HG02885 (cell line): ENCODE measurements around the gene NAA35.
"Not testable (repeated sequence)": the region's sequence is repeated elsewhere in the genome, so short reads cannot be mapped to it uniquely, and the experiment has no call there.

ENCODE experiments used
- ATAC-seq: cut with Tn5 transposase; IDR thresholded peaks from one replicate; pipeline ENCODE4 v1.9.1; 2021; ENCODE audit warnings: mild to moderate bottlenecking; ENCODE audit not compliant: unreplicated experiment, poor library complexity

NAA35 gene

GRCh38 chr9:85940832-85941621, at the start of gene NAA35:
NAA35 (plus strand) TSS chr9:85941146; CDS start chr9:85942160, 1,014 bp downstream.
- ATAC-seq: peak; percentile 89

GRCh38 chr9:85892401-85892800, 48.5 kb upstream of the NAA35 start:
- ATAC-seq: no peak

GRCh38 chr9:85895685-85896084, 45.3 kb upstream of the NAA35 start:
- peak; percentile 56 for ATAC-seq

- no peak for ATAC-seq
Observed at GRCh38 chr9:85897848-85898247, 43.1 kb upstream of the NAA35 start.

- ATAC-seq: no peak
Observed at GRCh38 chr9:85898332-85898731, 42.6 kb upstream of the NAA35 start.

- ATAC-seq: no peak
Observed at GRCh38 chr9:85899388-85899787, 41.6 kb upstream of the NAA35 start.

- peak; percentile 60 for ATAC-seq
Observed at GRCh38 chr9:85900504-85901201, 40.3 kb upstream of the NAA35 start.

- ATAC-seq: no peak
Observed at GRCh38 chr9:85904975-85905374, 36.0 kb upstream of the NAA35 start.

- ATAC-seq: no peak
Observed at GRCh38 chr9:85905957-85906356, 35.0 kb upstream of the NAA35 start.

- no peak for ATAC-seq
Observed at GRCh38 chr9:85909390-85909789, 31.6 kb upstream of the NAA35 start.

GRCh38 chr9:85914108-85914507, 26.8 kb upstream of the NAA35 start:
- ATAC-seq: no peak

- no peak for ATAC-seq
Observed at GRCh38 chr9:85917756-85918155, 23.2 kb upstream of the NAA35 start.

- no peak for ATAC-seq
Observed at GRCh38 chr9:85925493-85925892, 15.5 kb upstream of the NAA35 start.

GRCh38 chr9:85927076-85927475, 13.9 kb upstream of the NAA35 start:
- no peak for ATAC-seq

- ATAC-seq: no peak
Observed at GRCh38 chr9:85931495-85931894, 9.5 kb upstream of the NAA35 start.

GRCh38 chr9:85935950-85936349, 5.0 kb upstream of the NAA35 start:
- ATAC-seq: not testable (repeated sequence)

- no peak for ATAC-seq
Observed at GRCh38 chr9:85940275-85940831, 593 bp upstream of the NAA35 start.

- no peak for ATAC-seq
Observed at GRCh38 chr9:85941622-85941940, 635 bp downstream of the NAA35 start.

GRCh38 chr9:85941966-85942912, 1.3 kb downstream of the NAA35 start:
- no peak for ATAC-seq

GRCh38 chr9:85942913-85943709, 2.2 kb downstream of the NAA35 start:
- no peak for ATAC-seq
